C4-2B (cell line): ENCODE data around the gene TIPARP.

Experiments used
- CTCF ChIP-seq: fragments of 450-650 bp; conservative IDR thresholded peaks from 2 replicates; pipeline ENCODE4 v1.5.1; 2017; ENCODE audit warnings: mild to moderate bottlenecking
- ZFX ChIP-seq: fragments of 450-650 bp; IDR thresholded peaks from 2 replicates; pipeline ENCODE4 v1.6.1; 2017

GRCh38 chr3:156716105-156716862 is 41.9 kb downstream of the TIPARP start:
- no peak for TF ChIP-seq CTCF
- TF ChIP-seq ZFX: no peak
